Activated CD8-positive, alpha-beta memory T cell treated with anti-CD3 and anti-CD28 coated beads, Interleukin-2, amount 50 U/mL, for 4 hours (primary cell): Measurements from ENCODE around the gene UQCRQ.

Experiments used
- DNase-seq: peaks from one replicate; pipeline ENCODE4 v3.0.0-alpha.2; 2020

Gene UQCRQ

GRCh38 chr5:132916086-132916485 is 49.6 kb downstream of the UQCRQ start:
- no peak for DNase-seq
